Transverse colon (tissue), 4 donors: ENCODE data around the gene BACH2. TPM values are rescaled to one million over a fixed set of nuclear protein-coding genes. Genes with fewer than 3 reads are reported as not detected.

Source experiments
- DNase-seq: peaks from one replicate; pipeline ENCODE4 v3.0.0-alpha.2; 2019
- H3K27ac ChIP-seq, 4 donors: fragments of 200-600 bp; sonication (generic); 2 replicates each; pipeline ENCODE4 v1.5.1; 2016 to 2018; ENCODE audit warnings: inconsistent platforms in 4 of 4
- H3K27me3 ChIP-seq: fragments of 200-600 bp; sonication (generic); 2 replicates; pipeline ENCODE4 v1.5.1; 2017; ENCODE audit warnings: inconsistent platforms
- H3K36me3 ChIP-seq, 4 donors: fragments of 200-600 bp; sonication (generic); 2 replicates each; pipeline ENCODE4 v1.5.1; 2017 to 2019; ENCODE audit warnings: inconsistent platforms in 4 of 4
- H3K4me1 ChIP-seq, 4 donors: fragments of 200-600 bp; sonication (generic); 2 replicates each; pipeline ENCODE4 v1.5.1; 2017 to 2020; ENCODE audit warnings: inconsistent platforms in 4 of 4
- H3K4me3 ChIP-seq, 4 donors: fragments of 200-600 bp; sonication (generic); 1 replicate in 1 of 4; 2 replicates in 3 of 4; pipeline versions ENCODE4 v1.5.1 to v1.6.1; 2017 to 2019; ENCODE audit warnings: inconsistent platforms in 4 of 4
- H3K9me3 ChIP-seq, 2 donors: fragments of 200-600 bp; sonication (generic); 2 replicates each; pipeline ENCODE4 v1.5.1; 2017 to 2019; ENCODE audit warnings: inconsistent platforms in 2 of 2
- EP300 ChIP-seq: sonication (generic); formaldehyde crosslinking; IDR thresholded peaks from one replicate; pipeline ENCODE4 v1.6.1; 2017; ENCODE audit warnings: antibody characterized with exemption, low read depth
- POLR2A ChIP-seq: fragments of 450-650 bp; IDR thresholded peaks from one replicate; pipeline ENCODE4 v1.6.1; 2016; ENCODE audit warnings: antibody characterized with exemption, mild to moderate bottlenecking, moderate library complexity
- POLR2AphosphoS5 ChIP-seq, 3 donors: sonication (generic); formaldehyde crosslinking; IDR thresholded peaks; one replicate each; pipeline ENCODE4 v1.6.1; 2016; ENCODE audit warnings: antibody characterized with exemption in 3 of 3
- WGBS, 2 donors: methylation state at CpG; one replicate each; pipeline ENCODE4 v1.1.5; 2018; ENCODE audit warnings: low coverage in 1 of 2; 5-methylcytosine and 5-hydroxymethylcytosine counted together
- in situ Hi-C, 4 donors: fragments of 200-750 bp; cut with MboI; loops; one replicate each; pipeline versions ENCODE4 v1.15.0 to v1.15.1; 2017; ENCODE audit warnings: low sequenced_read_pairs in 3 of 4, low pct_ligation_motif_present in 1 of 4, low pct_unique_long_range_greater_than_20kb in 1 of 4
- intact Hi-C: fragments of 100-400 bp; cut with DNase I; formaldehyde crosslinking; loops from one replicate; pipeline ENCODE4 v1.15.1; 2023; ENCODE audit warnings: low total_unique reads
- total RNA-seq, 4 donors: library from RNA; depleted of rRNA; stranded (reverse); fragments of >200 nt; gene quantifications; one replicate each; pipeline ENCODE4 v1.1.0, GENCODE V29; 2016
- TF ChIP-seq, protein P1 (sequence below), 5 experiments: fragments of 200-600 bp in 3 of 5; fragments of 450-650 bp in 2 of 5; sonication (generic) in 3 of 5; IDR thresholded peaks; 1 replicate in 2 of 5; 2 replicates in 3 of 5; pipeline ENCODE4 v1.5.1; 2016 to 2017; ENCODE audit warnings: antibody characterized with exemption in 5 of 5, inconsistent platforms in 3 of 5, mild to moderate bottlenecking in 2 of 5, moderate library complexity in 1 of 5

BACH2 gene
- total RNA-seq, 4 donors from 2014 or later, result 0.20 to 7.5 (median 2.4) TPM

DNA sequence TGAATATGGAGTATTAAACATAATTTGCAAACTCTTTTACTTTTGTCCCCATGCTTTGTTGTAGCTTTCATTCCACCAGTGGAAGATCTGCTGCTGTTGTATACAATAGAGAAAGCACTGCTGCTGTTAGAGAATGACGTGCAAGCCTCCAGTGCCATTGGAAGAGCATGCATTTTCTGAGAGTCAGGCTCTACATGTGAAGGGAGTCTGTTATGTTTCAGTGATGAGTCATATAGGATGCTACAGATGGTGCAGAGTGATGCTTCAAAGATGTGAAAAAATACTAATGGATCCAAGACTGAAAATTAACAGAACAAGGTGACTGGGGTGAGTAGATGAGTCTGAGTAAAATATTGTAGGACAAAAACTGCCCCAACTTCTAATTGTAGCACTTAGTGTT is 22.4 kb upstream of the BACH2 start:
- Histone ChIP-seq H3K4me3 (no peak overlapping the region), H3K9me3 (no peaks in the 10 kb centered on the region), H3K4me1 (no peaks in the 10 kb centered on the region), H3K27me3 (no peaks in the 10 kb centered on the region), H3K27ac (no peak overlapping the region), H3K36me3 (no peaks in the 10 kb centered on the region)
- intact Hi-C loops (no loop called here), in situ Hi-C loops (no loop called here)
- WGBS, 2 donors, result 69 to 88% methylated on average over 1 of the region's 1 CpG
- DNase-seq, result no peak
- TF ChIP-seq POLR2AphosphoS5 (IDR thresholded peaks at IDR 0.05) (no peak), EP300 (no peak), POLR2A (no peak)
- TF ChIP-seq, protein P1, sequence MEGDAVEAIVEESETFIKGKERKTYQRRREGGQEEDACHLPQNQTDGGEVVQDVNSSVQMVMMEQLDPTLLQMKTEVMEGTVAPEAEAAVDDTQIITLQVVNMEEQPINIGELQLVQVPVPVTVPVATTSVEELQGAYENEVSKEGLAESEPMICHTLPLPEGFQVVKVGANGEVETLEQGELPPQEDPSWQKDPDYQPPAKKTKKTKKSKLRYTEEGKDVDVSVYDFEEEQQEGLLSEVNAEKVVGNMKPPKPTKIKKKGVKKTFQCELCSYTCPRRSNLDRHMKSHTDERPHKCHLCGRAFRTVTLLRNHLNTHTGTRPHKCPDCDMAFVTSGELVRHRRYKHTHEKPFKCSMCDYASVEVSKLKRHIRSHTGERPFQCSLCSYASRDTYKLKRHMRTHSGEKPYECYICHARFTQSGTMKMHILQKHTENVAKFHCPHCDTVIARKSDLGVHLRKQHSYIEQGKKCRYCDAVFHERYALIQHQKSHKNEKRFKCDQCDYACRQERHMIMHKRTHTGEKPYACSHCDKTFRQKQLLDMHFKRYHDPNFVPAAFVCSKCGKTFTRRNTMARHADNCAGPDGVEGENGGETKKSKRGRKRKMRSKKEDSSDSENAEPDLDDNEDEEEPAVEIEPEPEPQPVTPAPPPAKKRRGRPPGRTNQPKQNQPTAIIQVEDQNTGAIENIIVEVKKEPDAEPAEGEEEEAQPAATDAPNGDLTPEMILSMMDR (IDR thresholded peaks at IDR 0.05), result no peak

DNA sequence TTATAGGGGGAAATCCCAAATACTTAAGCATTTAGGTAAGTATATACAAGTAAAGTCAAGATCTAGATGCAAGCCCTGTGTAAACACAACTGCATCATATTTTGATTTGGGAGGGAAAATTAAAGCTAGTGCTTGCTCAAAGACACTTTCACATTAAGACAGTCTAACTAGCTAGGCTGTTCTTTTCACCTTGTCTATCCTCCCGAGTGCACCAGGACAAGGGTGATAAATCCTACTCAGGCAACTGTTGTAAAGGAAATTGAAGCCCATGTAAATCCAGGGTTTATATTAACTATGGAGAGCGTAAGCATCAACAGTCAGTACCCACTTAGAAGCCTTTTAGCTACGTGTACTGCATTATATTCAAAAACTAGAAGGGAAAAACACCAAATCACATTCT is 19.3 kb upstream of the BACH2 start:
- intact Hi-C loops, result no loop called here
- H3K27me3 ChIP-seq, result no peaks in the 10 kb centered on the region
- no peak overlapping the region for H3K4me3 ChIP-seq
- no peaks in the 10 kb centered on the region for H3K4me1 ChIP-seq
- H3K27ac ChIP-seq, result no peak overlapping the region
- 43 to 67% methylated on average over 3 of the region's 3 CpGs for WGBS, 2 donors
- H3K9me3 ChIP-seq, result no peaks in the 10 kb centered on the region
- no peak for TF ChIP-seq EP300
- TF ChIP-seq, protein P1 (IDR thresholded peaks at IDR 0.05), result no peak
- H3K36me3 ChIP-seq, result no peaks in the 10 kb centered on the region
- in situ Hi-C loops, result no loop called here
- DNase-seq, result no peak

DNA sequence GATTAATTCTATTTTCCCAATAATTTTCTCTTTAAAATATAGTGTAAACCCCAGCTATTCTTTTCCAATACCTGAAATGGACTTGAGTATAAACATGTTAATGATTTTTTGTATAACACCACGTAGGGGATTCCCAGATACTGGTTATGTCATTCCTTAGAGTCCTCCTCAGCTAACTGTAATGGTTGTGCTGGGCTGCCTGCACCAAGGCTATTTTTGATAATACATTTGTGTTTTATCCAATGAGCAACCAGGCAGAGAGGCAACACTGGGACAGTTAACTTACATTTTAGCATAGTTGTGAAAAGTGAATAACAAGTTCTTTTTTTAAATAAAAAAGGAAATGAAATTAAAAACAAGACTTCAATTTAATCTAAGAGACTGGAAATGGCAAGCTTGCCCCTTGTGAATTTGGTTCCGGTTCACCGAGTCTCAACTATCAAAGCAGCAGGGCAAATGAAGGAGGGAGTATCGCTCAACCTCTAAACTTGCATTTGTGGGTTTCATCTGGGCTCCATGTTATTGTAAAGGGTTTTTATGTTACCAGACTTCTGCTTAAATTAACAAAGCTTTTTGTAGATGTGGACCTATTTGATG is 18.8 kb upstream of the BACH2 start:
- Histone ChIP-seq H3K36me3 (no peaks in the 10 kb centered on the region), H3K4me1 (no peaks in the 10 kb centered on the region), H3K27ac (no peak overlapping the region), H3K9me3 (no peaks in the 10 kb centered on the region), H3K27me3 (no peaks in the 10 kb centered on the region), H3K4me3 (no peak overlapping the region)
- in situ Hi-C loops (no loop called here), intact Hi-C loops (no loop called here)
- WGBS, 2 donors, result 75 to 95% methylated on average over 4 of the region's 4 CpGs
- no peak for DNase-seq
- TF ChIP-seq POLR2AphosphoS5 (IDR thresholded peaks at IDR 0.05), result no peak
- TF ChIP-seq, protein P1 (IDR thresholded peaks at IDR 0.05), result no peak
- no peak for TF ChIP-seq EP300

DNA sequence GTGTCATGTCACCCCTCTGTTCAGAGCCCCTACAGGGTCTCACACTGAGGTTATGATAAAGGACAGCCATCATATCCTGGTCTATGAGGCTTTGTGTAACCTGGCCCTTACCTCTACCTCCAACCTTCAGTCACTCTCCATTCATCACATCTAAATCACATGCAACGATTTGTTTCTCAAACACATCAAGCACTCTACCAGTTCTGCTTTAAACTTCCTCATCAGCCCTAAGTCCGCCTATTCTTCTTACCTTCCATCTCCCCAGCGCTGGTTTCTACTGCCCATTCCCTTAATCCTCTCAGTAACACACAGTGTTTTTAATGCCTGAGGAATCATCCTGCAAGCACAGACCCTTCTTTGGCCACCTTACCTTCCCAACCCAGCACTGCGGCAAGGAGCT is 17.9 kb upstream of the BACH2 start:
- H3K27ac ChIP-seq, result no peak overlapping the region
- 76 to 83% methylated on average over 1 to 4 of the region's 4 CpGs for WGBS, 2 donors
- intact Hi-C loops, result no loop called here
- DNase-seq, result no peak
- in situ Hi-C loops, result no loop called here
- H3K4me1 ChIP-seq, result no peaks in the 10 kb centered on the region
- TF ChIP-seq POLR2A (no peak), EP300 (no peak), POLR2AphosphoS5 (IDR thresholded peaks at IDR 0.05) (no peak)
- TF ChIP-seq, protein P1 (IDR thresholded peaks at IDR 0.05), result no peak
- no peak overlapping the region for H3K4me3 ChIP-seq
- no peaks in the 10 kb centered on the region for H3K27me3 ChIP-seq
- H3K9me3 ChIP-seq, result no peaks in the 10 kb centered on the region
- H3K36me3 ChIP-seq, result no peaks in the 10 kb centered on the region
